Muscle of back (tissue), 13 donors: ENCODE results near the gene SAG. TPM values are rescaled to one million over a fixed set of nuclear protein-coding genes. Genes with fewer than 3 reads are reported as not detected.

Experiments
- DNase-seq, 3 donors: peaks; one replicate each; pipeline versions ENCODE4 v3.0.0 to v3.0.0-alpha.2; 2013
- long read RNA-seq, 9 donors: transcript quantifications; one replicate each; lab custom pipeline, GENCODE V29; 2026
- polyA plus RNA-seq, 10 donors: library from polyadenylated mRNA; unstranded; fragments of 120-200 nt; gene quantifications; one replicate each; pipeline ENCODE4 v1.2.1, GENCODE V29; 2013; ENCODE audit not compliant: insufficient read length in 10 of 10

SAG gene
- under 1 TPM; 0.04 to 0.20 (median 0.13) TPM for polyA plus RNA-seq
- long read RNA-seq, donor 1, result 0 reads
- long read RNA-seq, donor 2, result 0 reads
- long read RNA-seq, donor 3, result 0 reads
- long read RNA-seq, donor 4, result 0 reads
- long read RNA-seq, donor 5, result 0 reads
- long read RNA-seq, donor 6, result 0 reads
- long read RNA-seq, donor 7, result 0 reads
- long read RNA-seq, donor 8, result 0 reads
- long read RNA-seq, donor 9, result 0 reads

- no peak for DNase-seq
These were observed at the start of gene SAG for GRCh38 chr2:233307565-233307964. TSS of gene SAG (plus strand) at chr2:233307816. CDS start at chr2:233309190, 1,374 bp downstream.

- DNase-seq, result no peak
These were observed 49.4 kb upstream of the SAG start for GRCh38 chr2:233258211-233258610.

- DNase-seq, result no peak
These were observed 47.9 kb upstream of the SAG start for GRCh38 chr2:233259730-233260129.

GRCh38 chr2:233260661-233261060, 47.0 kb upstream of the SAG start:
- no peak for DNase-seq

- no peak for DNase-seq
These were observed 45.6 kb upstream of the SAG start for GRCh38 chr2:233261819-233262555.

- no peak for DNase-seq
These were observed 45.1 kb upstream of the SAG start for GRCh38 chr2:233262562-233262961.

- DNase-seq, result no peak
These were observed 44.5 kb upstream of the SAG start for GRCh38 chr2:233263045-233263570.

GRCh38 chr2:233264667-233265066, 42.9 kb upstream of the SAG start:
- DNase-seq, result no peak

- no peak for DNase-seq
These were observed 41.7 kb upstream of the SAG start for GRCh38 chr2:233265899-233266431.

GRCh38 chr2:233266481-233266880, 41.1 kb upstream of the SAG start:
- DNase-seq, result no peak

- DNase-seq, result no peak
These were observed 39.9 kb upstream of the SAG start for GRCh38 chr2:233267516-233268245.

GRCh38 chr2:233270366-233270765, 37.2 kb upstream of the SAG start:
- no peak for DNase-seq

GRCh38 chr2:233270951-233271350, 36.7 kb upstream of the SAG start:
- DNase-seq, result no peak

GRCh38 chr2:233271693-233272092, 35.9 kb upstream of the SAG start:
- DNase-seq, result no peak

GRCh38 chr2:233273120-233273519, 34.5 kb upstream of the SAG start:
- DNase-seq, result no peak

GRCh38 chr2:233275223-233275622, 32.4 kb upstream of the SAG start:
- no peak for DNase-seq

- DNase-seq, result no peak
These were observed 28.7 kb upstream of the SAG start for GRCh38 chr2:233278921-233279320.

- DNase-seq, result no peak
These were observed 27.4 kb upstream of the SAG start for GRCh38 chr2:233280114-233280693.

- DNase-seq, result no peak
These were observed 26.1 kb upstream of the SAG start for GRCh38 chr2:233281553-233281952.

GRCh38 chr2:233281992-233282603, 25.5 kb upstream of the SAG start:
- no peak for DNase-seq

- no peak for DNase-seq
These were observed 21.7 kb upstream of the SAG start for GRCh38 chr2:233285921-233286320.

GRCh38 chr2:233287871-233288270, 19.7 kb upstream of the SAG start:
- DNase-seq, result no peak
